GM19397 (cell line): ENCODE measurements around the gene SPATA24.
"Not testable (repeated sequence)": the region's sequence is repeated elsewhere in the genome, so short reads cannot be mapped to it uniquely, and the experiment has no call there.

Experiments
- ATAC-seq: cut with Tn5 transposase; IDR thresholded peaks from one replicate; pipeline ENCODE4 v1.9.1; 2021; ENCODE audit warnings: mild to moderate bottlenecking, moderate library complexity; ENCODE audit not compliant: unreplicated experiment

The SPATA24 gene

GRCh38 chr5:139354186-139354585 lies 49.7 kb downstream of the SPATA24 start:
- no peak for ATAC-seq

- not testable (repeated sequence) for ATAC-seq
These were observed 56.0 kb downstream of the SPATA24 start for GRCh38 chr5:139347863-139348262.
